ENCODE results near the gene MGME1.

MGME1 gene

GRCh38 chr20:17960927-17961586 lies 7.8 kb upstream of the MGME1 start:
- DNase-seq = no peak

- no peak for DNase-seq
Measured at GRCh38 chr20:17961587-17961940, 7.3 kb upstream of the MGME1 start.

GRCh38 chr20:17963114-17963897 lies 5.5 kb upstream of the MGME1 start:
- no peak for DNase-seq

- DNase-seq = no peak
Measured at GRCh38 chr20:17964073-17964472, 4.7 kb upstream of the MGME1 start.

GRCh38 chr20:17964632-17965031 lies 4.2 kb upstream of the MGME1 start:
- DNase-seq = no peak

GRCh38 chr20:17965042-17965697 lies 3.6 kb upstream of the MGME1 start:
- peak; percentile 90 for DNase-seq

GRCh38 chr20:17966432-17967310 lies 2.1 kb upstream of the MGME1 start:
- DNase-seq = peak; percentile 81

- DNase-seq = peak; percentile 74
Measured at GRCh38 chr20:17967521-17968365, 1.1 kb upstream of the MGME1 start.

- DNase-seq = peak; percentile 81
Measured at GRCh38 chr20:17969278-17969883, 563 bp downstream of the MGME1 start.

GRCh38 chr20:17969884-17970409 lies 1.1 kb downstream of the MGME1 start:
- peak; percentile 86 for DNase-seq

- peak; percentile 77 for DNase-seq
Measured at GRCh38 chr20:17971300-17972013, 2.6 kb downstream of the MGME1 start.

- no peak for DNase-seq
Measured at GRCh38 chr20:17972121-17972520, 3.3 kb downstream of the MGME1 start.

- no peak for DNase-seq
Measured at GRCh38 chr20:17976305-17976704, 7.5 kb downstream of the MGME1 start.

GRCh38 chr20:17985388-17986018 lies 16.7 kb downstream of the MGME1 start:
- no peak for DNase-seq

- DNase-seq = no peak
Measured at GRCh38 chr20:17987988-17988387, 19.2 kb downstream of the MGME1 start.

GRCh38 chr20:17990278-17990972 lies 21.6 kb downstream of the MGME1 start:
- no peak for DNase-seq

GRCh38 chr20:17992224-17992637 lies 23.4 kb downstream of the MGME1 start:
- no peak for DNase-seq

GRCh38 chr20:17992847-17993513 lies 24.2 kb downstream of the MGME1 start:
- DNase-seq = no peak

- DNase-seq = no peak
Measured at GRCh38 chr20:17993546-17993945, 24.7 kb downstream of the MGME1 start.
